ENCODE data around the gene CSPG4. TPM values are rescaled to one million over a fixed set of nuclear protein-coding genes. Genes with fewer than 3 reads are reported as not detected.
"Not testable (repeated sequence)": the region's sequence is repeated elsewhere in the genome, so short reads cannot be mapped to it uniquely, and the experiment has no call there.

The CSPG4 gene, protein sequence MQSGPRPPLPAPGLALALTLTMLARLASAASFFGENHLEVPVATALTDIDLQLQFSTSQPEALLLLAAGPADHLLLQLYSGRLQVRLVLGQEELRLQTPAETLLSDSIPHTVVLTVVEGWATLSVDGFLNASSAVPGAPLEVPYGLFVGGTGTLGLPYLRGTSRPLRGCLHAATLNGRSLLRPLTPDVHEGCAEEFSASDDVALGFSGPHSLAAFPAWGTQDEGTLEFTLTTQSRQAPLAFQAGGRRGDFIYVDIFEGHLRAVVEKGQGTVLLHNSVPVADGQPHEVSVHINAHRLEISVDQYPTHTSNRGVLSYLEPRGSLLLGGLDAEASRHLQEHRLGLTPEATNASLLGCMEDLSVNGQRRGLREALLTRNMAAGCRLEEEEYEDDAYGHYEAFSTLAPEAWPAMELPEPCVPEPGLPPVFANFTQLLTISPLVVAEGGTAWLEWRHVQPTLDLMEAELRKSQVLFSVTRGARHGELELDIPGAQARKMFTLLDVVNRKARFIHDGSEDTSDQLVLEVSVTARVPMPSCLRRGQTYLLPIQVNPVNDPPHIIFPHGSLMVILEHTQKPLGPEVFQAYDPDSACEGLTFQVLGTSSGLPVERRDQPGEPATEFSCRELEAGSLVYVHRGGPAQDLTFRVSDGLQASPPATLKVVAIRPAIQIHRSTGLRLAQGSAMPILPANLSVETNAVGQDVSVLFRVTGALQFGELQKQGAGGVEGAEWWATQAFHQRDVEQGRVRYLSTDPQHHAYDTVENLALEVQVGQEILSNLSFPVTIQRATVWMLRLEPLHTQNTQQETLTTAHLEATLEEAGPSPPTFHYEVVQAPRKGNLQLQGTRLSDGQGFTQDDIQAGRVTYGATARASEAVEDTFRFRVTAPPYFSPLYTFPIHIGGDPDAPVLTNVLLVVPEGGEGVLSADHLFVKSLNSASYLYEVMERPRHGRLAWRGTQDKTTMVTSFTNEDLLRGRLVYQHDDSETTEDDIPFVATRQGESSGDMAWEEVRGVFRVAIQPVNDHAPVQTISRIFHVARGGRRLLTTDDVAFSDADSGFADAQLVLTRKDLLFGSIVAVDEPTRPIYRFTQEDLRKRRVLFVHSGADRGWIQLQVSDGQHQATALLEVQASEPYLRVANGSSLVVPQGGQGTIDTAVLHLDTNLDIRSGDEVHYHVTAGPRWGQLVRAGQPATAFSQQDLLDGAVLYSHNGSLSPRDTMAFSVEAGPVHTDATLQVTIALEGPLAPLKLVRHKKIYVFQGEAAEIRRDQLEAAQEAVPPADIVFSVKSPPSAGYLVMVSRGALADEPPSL (N-terminal part only)
- polyA plus RNA-seq (2013, experiment 1 of 2): 0.11 TPM
- polyA plus RNA-seq (2013, experiment 2 of 2): 0.10 TPM

DNA sequence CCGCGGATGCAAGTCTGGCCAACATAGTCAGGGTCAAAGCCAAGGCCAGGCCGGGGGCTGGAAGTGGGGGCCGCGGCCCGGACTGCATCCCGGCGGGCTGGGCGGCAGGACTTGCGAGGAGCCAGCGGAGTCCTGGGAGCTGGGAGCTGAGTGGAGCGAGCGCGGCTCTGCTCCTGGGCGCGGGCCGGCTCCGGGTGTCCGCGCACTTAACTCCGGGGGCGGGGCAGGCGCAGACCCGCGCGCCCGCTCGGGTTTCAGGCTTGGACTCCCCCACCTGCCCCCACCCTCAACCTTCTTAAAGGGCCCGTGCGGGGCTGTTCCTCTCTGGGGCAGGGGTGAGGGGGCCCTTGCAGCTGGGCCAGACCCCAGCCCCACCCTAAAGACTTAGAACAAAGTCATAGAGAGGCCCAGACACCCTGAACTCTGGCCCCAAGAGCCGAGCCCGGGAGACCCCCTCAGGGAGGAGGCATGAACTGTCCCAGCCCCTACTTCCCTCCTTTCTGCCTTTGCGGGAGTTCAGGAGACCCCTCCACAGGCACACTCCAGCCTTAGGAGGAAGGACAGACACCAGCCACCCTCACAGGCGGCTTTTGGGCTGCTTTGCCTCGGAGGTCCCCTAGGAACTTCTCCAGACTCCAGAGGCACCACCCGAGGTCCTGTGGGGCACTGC, at the start of gene CSPG4:
Gene CSPG4, minus strand, starts transcription at position 181 of the 670 bp plus-strand sequence. Its CDS starts 93 bp downstream, at position 88.
- Histone ChIP-seq H3K4me3 (ENCODE audit: low read length in 2 of 2) (peak within 1 kb of the TSS; percentile 39 to 60), H2BK15ac (ENCODE audit: low read length) (peak within 1 kb of the TSS; percentile 2), H3K9me3 (replicated peaks in 1 of 2; ENCODE audit: control insufficient read depth in 2 of 2, insufficient read depth in 1 of 2, low read depth in 1 of 2, low read length in 2 of 2) (no peaks in the 10 kb centered on the region), H3K18ac (ENCODE audit: low read length) (peak within 1 kb of the TSS; percentile 96), H3K4me2 (ENCODE audit: insufficient read depth, low read length, poor library complexity, severe bottlenecking) (peak within 1 kb of the TSS; percentile 83), H3K79me1 (ENCODE audit: low read depth, low read length) (no peaks in the 10 kb centered on the region), H2BK120ac (ENCODE audit: low read depth, low read length) (no peak within 1 kb of the TSS), H3K4ac (ENCODE audit: low read length) (no peak within 1 kb of the TSS), H3K14ac (ENCODE audit: low read length) (peak within 1 kb of the TSS; percentile 75), H2AFZ (ENCODE audit: low read length) (peak within 1 kb of the TSS; percentile 92), H2BK5ac (ENCODE audit: low read length) (peak within 1 kb of the TSS; percentile 75), H4K8ac (ENCODE audit: low read depth, low read length) (no peak within 1 kb of the TSS), H3K36me3 (replicated peaks in 1 of 2; ENCODE audit: control insufficient read depth in 2 of 2, insufficient read depth in 2 of 2, low read length in 2 of 2) (no peaks in the 10 kb centered on the region), H2BK12ac (ENCODE audit: low read length) (no peak within 1 kb of the TSS), H3K27ac (replicated peaks; ENCODE audit: low read length) (no peak within 1 kb of the TSS), H3K27me3 (ENCODE audit: control insufficient read depth in 3 of 3, insufficient read depth in 3 of 3, low read depth in 1 of 3, low read length in 3 of 3) (peaks cover 0 to 23% (median 16%) of the 10 kb centered on the region in 3 experiments), H3K23ac (ENCODE audit: low read depth, low read length, poor library complexity) (no peak within 1 kb of the TSS), H4K91ac (ENCODE audit: low read depth, low read length, poor library complexity) (no peak within 1 kb of the TSS), H3K4me1 (ENCODE audit: control insufficient read depth in 2 of 2, insufficient read depth in 1 of 2, low read depth in 1 of 2, low read length in 2 of 2) (peaks cover 6% of the 10 kb centered on the region in 2 donors), H2AK5ac (ENCODE audit: low read depth, low read length) (peak within 1 kb of the TSS; percentile 64), H3K9ac (ENCODE audit: low read depth, low read length, poor library complexity) (peak within 1 kb of the TSS; percentile 77)
- no CpG with 5 or more reads among the region's 36 CpGs for WGBS, 2 donors (ENCODE audit: extremely low coverage in 2 of 2, insufficient read length in 2 of 2, insufficient replicate concordance in 1 of 2)
- no peak for DNase-seq (ENCODE audit: low spot score)

GRCh38 chr15:75762357-75762718, 49.7 kb upstream of the CSPG4 start:
- H2BK15ac ChIP-seq (ENCODE audit: low read length); H3K27me3 ChIP-seq (ENCODE audit: control insufficient read depth in 3 of 3, insufficient read depth in 3 of 3, low read depth in 1 of 3, low read length in 3 of 3); H3K79me1 ChIP-seq (ENCODE audit: low read depth, low read length); H3K27ac ChIP-seq (replicated peaks; ENCODE audit: low read length); H3K36me3 ChIP-seq (replicated peaks in 1 of 2; ENCODE audit: control insufficient read depth in 2 of 2, insufficient read depth in 2 of 2, low read length in 2 of 2); H3K18ac ChIP-seq (ENCODE audit: low read length); H3K4me1 ChIP-seq (ENCODE audit: control insufficient read depth in 2 of 2, insufficient read depth in 1 of 2, low read depth in 1 of 2, low read length in 2 of 2); H2BK12ac ChIP-seq (ENCODE audit: low read length); H4K91ac ChIP-seq (ENCODE audit: low read depth, low read length, poor library complexity); DNase-seq (ENCODE audit: low spot score); H2AFZ ChIP-seq (ENCODE audit: low read length); H4K8ac ChIP-seq (ENCODE audit: low read depth, low read length); H3K9me3 ChIP-seq (replicated peaks in 1 of 2; ENCODE audit: control insufficient read depth in 2 of 2, insufficient read depth in 1 of 2, low read depth in 1 of 2, low read length in 2 of 2); H2BK120ac ChIP-seq (ENCODE audit: low read depth, low read length); H3K4ac ChIP-seq (ENCODE audit: low read length); H2AK5ac ChIP-seq (ENCODE audit: low read depth, low read length); H3K9ac ChIP-seq (ENCODE audit: low read depth, low read length, poor library complexity); H3K14ac ChIP-seq (ENCODE audit: low read length); H2BK5ac ChIP-seq (ENCODE audit: low read length); H3K4me3 ChIP-seq (ENCODE audit: low read length in 2 of 2); H3K23ac ChIP-seq (ENCODE audit: low read depth, low read length, poor library complexity); H3K4me2 ChIP-seq (ENCODE audit: insufficient read depth, low read length, poor library complexity, severe bottlenecking): not testable (repeated sequence)
- no CpG with 5 or more reads among the region's 4 CpGs for WGBS, 2 donors (ENCODE audit: extremely low coverage in 2 of 2, insufficient read length in 2 of 2, insufficient replicate concordance in 1 of 2)

DNA sequence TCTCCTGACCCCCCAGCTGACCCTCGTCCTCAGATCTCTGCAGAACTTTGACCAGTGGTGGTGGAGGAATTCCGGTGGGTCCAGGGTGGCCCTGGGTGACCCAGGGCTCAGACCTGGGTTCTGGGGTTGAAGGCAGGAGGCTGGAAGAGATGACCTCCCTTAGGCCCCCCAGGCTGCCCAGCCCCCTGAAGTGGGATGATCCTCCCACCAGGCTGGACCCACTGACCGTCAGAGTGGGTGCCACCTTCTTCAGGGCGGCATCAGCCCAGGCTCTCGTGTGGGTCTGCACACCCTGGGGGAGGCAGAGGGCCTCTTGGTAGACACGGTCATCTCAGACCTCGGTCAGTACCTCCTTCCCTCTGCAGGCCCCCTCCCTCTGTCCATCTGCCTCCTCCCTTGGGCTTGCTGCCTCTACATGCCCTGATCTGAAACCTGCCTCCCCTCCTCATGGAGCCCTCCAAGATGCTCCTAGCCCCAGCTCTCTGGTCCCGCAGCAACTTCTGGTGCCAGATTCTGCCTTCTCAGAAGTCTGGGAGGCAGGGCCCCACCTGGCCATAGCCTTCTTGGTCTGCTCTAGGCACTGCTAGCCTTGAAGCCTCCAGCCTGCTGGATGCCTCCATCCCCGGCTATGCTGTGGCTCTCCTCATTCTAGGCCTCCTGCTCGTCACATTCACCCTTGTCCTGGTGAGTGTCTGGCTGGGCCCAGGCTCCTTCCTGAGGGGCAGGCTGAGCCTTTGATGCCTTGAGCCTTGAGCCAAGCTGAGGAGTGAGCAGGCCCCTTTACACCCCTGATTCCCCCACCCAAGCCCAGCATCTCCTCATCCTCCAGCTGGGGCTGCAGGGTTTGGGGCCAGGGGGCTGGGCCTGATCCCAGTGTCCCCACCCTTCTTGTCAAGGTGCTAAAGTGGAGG, 49.1 kb upstream of the CSPG4 start:
- H4K91ac ChIP-seq (ENCODE audit: low read depth, low read length, poor library complexity): no peak overlapping the region
- no peak for DNase-seq (ENCODE audit: low spot score)
- H2AK5ac ChIP-seq (ENCODE audit: low read depth, low read length): no peak overlapping the region
- no peak overlapping the region for H4K8ac ChIP-seq (ENCODE audit: low read depth, low read length)
- no peak overlapping the region for H3K27ac ChIP-seq (replicated peaks; ENCODE audit: low read length)
- H2BK15ac ChIP-seq (ENCODE audit: low read length): no peak overlapping the region
- H3K9ac ChIP-seq (ENCODE audit: low read depth, low read length, poor library complexity): no peak overlapping the region
- H2BK12ac ChIP-seq (ENCODE audit: low read length): no peak overlapping the region
- H2BK5ac ChIP-seq (ENCODE audit: low read length): no peak overlapping the region
- H3K4me3 ChIP-seq (ENCODE audit: low read length in 2 of 2): no peak overlapping the region
- no peak overlapping the region for H3K4ac ChIP-seq (ENCODE audit: low read length)
- H3K14ac ChIP-seq (ENCODE audit: low read length): peak overlapping the region; percentile 56
- H3K4me2 ChIP-seq (ENCODE audit: insufficient read depth, low read length, poor library complexity, severe bottlenecking): no peak overlapping the region
- H3K23ac ChIP-seq (ENCODE audit: low read depth, low read length, poor library complexity): peak overlapping the region; percentile 55
- no peaks in the 10 kb centered on the region for H3K79me1 ChIP-seq (ENCODE audit: low read depth, low read length)
- peak overlapping the region; percentile 38 for H3K18ac ChIP-seq (ENCODE audit: low read length)
- H3K4me1 ChIP-seq (ENCODE audit: control insufficient read depth in 2 of 2, insufficient read depth in 1 of 2, low read depth in 1 of 2, low read length in 2 of 2): peaks cover 0 to 3% of the 10 kb centered on the region in 2 donors
- H2BK120ac ChIP-seq (ENCODE audit: low read depth, low read length): no peak overlapping the region
- H3K36me3 ChIP-seq (replicated peaks in 1 of 2; ENCODE audit: control insufficient read depth in 2 of 2, insufficient read depth in 2 of 2, low read length in 2 of 2): no peaks in the 10 kb centered on the region
- no CpG with 5 or more reads among the region's 10 CpGs for WGBS, 2 donors (ENCODE audit: extremely low coverage in 2 of 2, insufficient read length in 2 of 2, insufficient replicate concordance in 1 of 2)
- H2AFZ ChIP-seq (ENCODE audit: low read length): no peak overlapping the region
- peaks cover 0 to 8% (median 0%) of the 10 kb centered on the region in 3 experiments for H3K27me3 ChIP-seq (ENCODE audit: control insufficient read depth in 3 of 3, insufficient read depth in 3 of 3, low read depth in 1 of 3, low read length in 3 of 3)
- H3K9me3 ChIP-seq (replicated peaks in 1 of 2; ENCODE audit: control insufficient read depth in 2 of 2, insufficient read depth in 1 of 2, low read depth in 1 of 2, low read length in 2 of 2): no peaks in the 10 kb centered on the region

All from neuronal stem cell (in vitro differentiated cells).